GDM1 (cell line): ENCODE results near the gene MGAT3.
"Not testable (repeated sequence)": the region's sequence is repeated elsewhere in the genome, so short reads cannot be mapped to it uniquely, and the experiment has no call there.

Experiments
- DNase-seq: peaks from one replicate; lab custom pipeline; 2025; lab: John Stamatoyannopoulos, UW

Gene MGAT3

GRCh38 chr22:39514373-39514973 is 57.7 kb downstream of the MGAT3 start:
- DNase-seq, result no peak

GRCh38 chr22:39515266-39516050 is 58.6 kb downstream of the MGAT3 start:
- no peak for DNase-seq

GRCh38 chr22:39517470-39517869 is 60.7 kb downstream of the MGAT3 start:
- no peak for DNase-seq

GRCh38 chr22:39518144-39518786 is 61.5 kb downstream of the MGAT3 start:
- no peak for DNase-seq

- no peak for DNase-seq
These were observed 62.3 kb downstream of the MGAT3 start for GRCh38 chr22:39518996-39519680.

- DNase-seq, result peak; percentile 97
These were observed 62.9 kb downstream of the MGAT3 start for GRCh38 chr22:39519681-39520225.

GRCh38 chr22:39520226-39521105 is 63.7 kb downstream of the MGAT3 start, which contains the start of gene ATF4:
ATF4 (plus strand) TSS chr22:39520562; CDS start chr22:39521446, 884 bp downstream.
- peak; percentile 85 for DNase-seq

- not testable (repeated sequence) for DNase-seq
These were observed 64.5 kb downstream of the MGAT3 start for GRCh38 chr22:39521106-39521885.

- DNase-seq, result not testable (repeated sequence)
These were observed 65.3 kb downstream of the MGAT3 start for GRCh38 chr22:39522091-39522490.

- DNase-seq, result no peak
These were observed 65.9 kb downstream of the MGAT3 start for GRCh38 chr22:39522567-39523300.

- DNase-seq, result no peak
These were observed 67.4 kb downstream of the MGAT3 start for GRCh38 chr22:39524089-39524752.

GRCh38 chr22:39524753-39525657 is 68.2 kb downstream of the MGAT3 start:
- DNase-seq, result no peak

- no peak for DNase-seq
These were observed 68.8 kb downstream of the MGAT3 start for GRCh38 chr22:39525658-39525975.

- DNase-seq, result peak; percentile 23
These were observed 69.9 kb downstream of the MGAT3 start for GRCh38 chr22:39526736-39527171.

- DNase-seq, result no peak
These were observed 70.7 kb downstream of the MGAT3 start for GRCh38 chr22:39527481-39527961.

- DNase-seq, result no peak
These were observed 71.4 kb downstream of the MGAT3 start for GRCh38 chr22:39528080-39528661.

GRCh38 chr22:39528681-39529486 is 72.1 kb downstream of the MGAT3 start:
- DNase-seq, result peak; percentile 81
